NB4 (cell line): ENCODE results near the gene ZBTB8OS.

ENCODE experiments used
- DNase-seq: peaks from one replicate; pipeline ENCODE4 v3.0.0; 2010; ENCODE audit warnings: low read depth
- H3K4me3 ChIP-seq: one replicate; pipeline ENCODE4 v1.5.1; 2011; ENCODE audit warnings: mild to moderate bottlenecking, low read depth, low read length, moderate library complexity
- MYC ChIP-seq: IDR thresholded peaks from 2 replicates; pipeline ENCODE4 v1.6.1; 2011; ENCODE audit warnings: low read depth, low read length
- POLR2A ChIP-seq: IDR thresholded peaks from 2 replicates; pipeline ENCODE4 v1.6.1; 2011; ENCODE audit warnings: mild to moderate bottlenecking; ENCODE audit not compliant: insufficient read length; ENCODE audit errors: extremely low read depth
- TF ChIP-seq, protein P1 (sequence below): IDR thresholded peaks from one replicate; pipeline ENCODE4 v1.5.1; 2012; ENCODE audit warnings: low read depth, low read length
- TF ChIP-seq, protein P2 (sequence below): IDR thresholded peaks from 2 replicates; pipeline ENCODE4 v1.6.1; 2011; ENCODE audit warnings: low read depth, low read length

ZBTB8OS gene

DNA sequence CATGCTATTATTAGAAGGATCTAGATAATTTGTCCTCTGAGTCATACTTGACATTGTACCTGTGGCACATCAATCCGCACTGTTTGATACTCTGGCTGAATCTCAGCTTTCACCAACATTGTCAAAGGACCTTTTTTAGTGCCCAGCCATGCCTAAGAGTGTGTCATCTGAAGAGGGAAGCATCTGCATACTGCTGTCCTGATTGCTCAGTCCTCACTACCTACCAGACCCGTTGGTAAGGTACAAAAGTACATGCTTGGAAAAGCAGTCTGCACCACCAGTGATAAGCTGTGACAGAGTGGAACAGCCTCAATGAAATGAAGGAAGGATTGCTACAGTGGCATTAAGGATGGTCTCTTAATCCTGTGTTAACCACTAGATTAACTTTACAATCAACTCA is 35.1 kb upstream of the ZBTB8OS start:
- no peak overlapping the region for H3K4me3 ChIP-seq
- DNase-seq: no peak
- TF ChIP-seq, protein P1, sequence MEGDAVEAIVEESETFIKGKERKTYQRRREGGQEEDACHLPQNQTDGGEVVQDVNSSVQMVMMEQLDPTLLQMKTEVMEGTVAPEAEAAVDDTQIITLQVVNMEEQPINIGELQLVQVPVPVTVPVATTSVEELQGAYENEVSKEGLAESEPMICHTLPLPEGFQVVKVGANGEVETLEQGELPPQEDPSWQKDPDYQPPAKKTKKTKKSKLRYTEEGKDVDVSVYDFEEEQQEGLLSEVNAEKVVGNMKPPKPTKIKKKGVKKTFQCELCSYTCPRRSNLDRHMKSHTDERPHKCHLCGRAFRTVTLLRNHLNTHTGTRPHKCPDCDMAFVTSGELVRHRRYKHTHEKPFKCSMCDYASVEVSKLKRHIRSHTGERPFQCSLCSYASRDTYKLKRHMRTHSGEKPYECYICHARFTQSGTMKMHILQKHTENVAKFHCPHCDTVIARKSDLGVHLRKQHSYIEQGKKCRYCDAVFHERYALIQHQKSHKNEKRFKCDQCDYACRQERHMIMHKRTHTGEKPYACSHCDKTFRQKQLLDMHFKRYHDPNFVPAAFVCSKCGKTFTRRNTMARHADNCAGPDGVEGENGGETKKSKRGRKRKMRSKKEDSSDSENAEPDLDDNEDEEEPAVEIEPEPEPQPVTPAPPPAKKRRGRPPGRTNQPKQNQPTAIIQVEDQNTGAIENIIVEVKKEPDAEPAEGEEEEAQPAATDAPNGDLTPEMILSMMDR: no peak
- no peak for TF ChIP-seq POLR2A
- TF ChIP-seq MYC: no peak
- TF ChIP-seq, protein P2, sequence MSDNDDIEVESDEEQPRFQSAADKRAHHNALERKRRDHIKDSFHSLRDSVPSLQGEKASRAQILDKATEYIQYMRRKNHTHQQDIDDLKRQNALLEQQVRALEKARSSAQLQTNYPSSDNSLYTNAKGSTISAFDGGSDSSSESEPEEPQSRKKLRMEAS: no peak

- H3K4me3 ChIP-seq: no peak overlapping the region
- TF ChIP-seq, protein P1: no peak
- TF ChIP-seq POLR2A (no peak), MYC (no peak)
- TF ChIP-seq, protein P2: no peak
- DNase-seq: no peak
Measured at GRCh38 chr1:32684167-32684811, 33.9 kb upstream of the ZBTB8OS start.

- DNase-seq: no peak
- no peak overlapping the region for H3K4me3 ChIP-seq
- TF ChIP-seq, protein P1: no peak
- TF ChIP-seq, protein P2: no peak
- TF ChIP-seq POLR2A (no peak), MYC (no peak)
Measured at GRCh38 chr1:32683397-32683796, 33.0 kb upstream of the ZBTB8OS start.

GRCh38 chr1:32681999-32682398 is 31.6 kb upstream of the ZBTB8OS start:
- TF ChIP-seq, protein P1: no peak
- TF ChIP-seq MYC: no peak
- no peak for TF ChIP-seq POLR2A
- TF ChIP-seq, protein P2: no peak
- no peak for DNase-seq
- no peak overlapping the region for H3K4me3 ChIP-seq

DNA sequence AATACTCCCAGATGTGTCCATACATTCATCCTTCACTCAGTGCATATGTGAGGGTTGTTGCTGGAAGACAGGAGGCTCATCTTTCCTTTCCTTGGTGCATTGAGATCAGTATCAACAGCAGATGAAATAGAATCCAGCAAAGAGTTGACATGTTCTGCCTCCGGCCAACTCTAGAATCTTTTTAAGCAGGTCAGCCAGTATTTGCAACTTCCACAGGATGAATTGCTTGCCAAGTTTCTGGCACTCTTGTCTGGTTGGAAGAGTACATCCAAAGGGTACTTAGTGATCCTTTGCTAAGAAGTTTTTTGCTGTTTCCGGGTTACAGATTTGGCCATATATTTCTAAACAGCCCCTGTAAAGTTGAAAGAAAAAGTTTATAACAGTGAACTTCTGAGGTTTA is 31.2 kb upstream of the ZBTB8OS start:
- TF ChIP-seq, protein P1: no peak
- TF ChIP-seq POLR2A (no peak), MYC (no peak)
- TF ChIP-seq, protein P2: no peak
- H3K4me3 ChIP-seq: no peak overlapping the region
- DNase-seq: no peak
